Measurements from ENCODE around the gene PRLH. TPM values are rescaled to one million over a fixed set of nuclear protein-coding genes. Genes with fewer than 3 reads are reported as not detected.
A peak's percentile ranks its signal among the peaks of the same experiment; 100 is the strongest.

The PRLH gene
- total RNA-seq, 2 donors from 2014 or later: not detected

DNA sequence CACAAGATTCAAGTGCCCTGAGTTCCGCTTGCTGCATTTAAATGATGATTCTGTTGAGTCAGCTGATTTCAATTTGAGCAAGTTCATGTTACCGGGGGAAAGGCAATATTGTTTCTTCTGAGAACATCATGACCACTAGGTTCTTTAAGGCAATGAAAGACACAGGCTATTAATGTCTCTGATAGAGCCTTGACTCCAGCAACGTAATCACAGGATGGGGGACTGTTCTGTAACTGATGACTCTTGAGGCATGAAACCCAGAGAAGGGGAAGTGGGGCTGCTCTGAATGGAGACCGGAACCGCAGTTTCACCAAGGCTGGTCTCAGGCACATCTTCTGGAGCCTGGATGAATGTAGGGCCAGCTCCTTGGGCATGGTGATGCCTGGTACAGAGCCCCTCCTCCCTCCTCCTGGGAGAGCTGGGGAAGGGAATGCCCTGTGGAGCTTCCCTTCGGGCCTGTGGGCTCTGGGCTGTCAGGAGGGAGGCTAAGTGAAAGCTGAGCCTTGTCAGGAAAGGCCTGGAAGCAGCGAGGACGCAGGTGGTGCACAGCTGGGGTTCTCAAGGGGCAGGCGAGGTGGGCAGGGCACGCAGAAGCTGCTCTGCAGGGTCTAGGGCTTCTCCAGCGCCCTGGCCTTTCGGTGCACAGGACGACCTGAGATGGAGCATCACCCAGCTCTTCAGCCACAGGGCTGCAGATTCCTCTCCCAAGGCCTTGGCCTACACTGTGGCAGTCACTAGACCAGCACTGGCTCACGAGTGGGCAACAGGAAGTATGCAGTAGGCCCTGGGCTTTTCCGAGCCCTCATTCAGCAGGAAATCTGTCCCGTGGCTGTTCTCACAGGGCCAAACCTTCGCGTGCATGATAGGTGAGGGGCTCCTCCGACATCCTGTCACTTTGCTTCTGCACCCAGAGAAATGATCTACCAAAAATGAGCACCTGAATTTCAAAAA, 36.6 kb upstream of the PRLH start:
- no peak overlapping the region for H3K4me3 ChIP-seq
- no peak for ATAC-seq
- H3K27me3 ChIP-seq: no peaks in the 10 kb centered on the region
- no peaks in the 10 kb centered on the region for H3K9me3 ChIP-seq
- H3K27ac ChIP-seq: no peak overlapping the region
- H3K36me3 ChIP-seq (replicated peaks in 1 of 2; ENCODE audit: insufficient read depth in 1 of 2, low read depth in 2 of 2): no peaks in the 10 kb centered on the region
- TF ChIP-seq, protein P1, sequence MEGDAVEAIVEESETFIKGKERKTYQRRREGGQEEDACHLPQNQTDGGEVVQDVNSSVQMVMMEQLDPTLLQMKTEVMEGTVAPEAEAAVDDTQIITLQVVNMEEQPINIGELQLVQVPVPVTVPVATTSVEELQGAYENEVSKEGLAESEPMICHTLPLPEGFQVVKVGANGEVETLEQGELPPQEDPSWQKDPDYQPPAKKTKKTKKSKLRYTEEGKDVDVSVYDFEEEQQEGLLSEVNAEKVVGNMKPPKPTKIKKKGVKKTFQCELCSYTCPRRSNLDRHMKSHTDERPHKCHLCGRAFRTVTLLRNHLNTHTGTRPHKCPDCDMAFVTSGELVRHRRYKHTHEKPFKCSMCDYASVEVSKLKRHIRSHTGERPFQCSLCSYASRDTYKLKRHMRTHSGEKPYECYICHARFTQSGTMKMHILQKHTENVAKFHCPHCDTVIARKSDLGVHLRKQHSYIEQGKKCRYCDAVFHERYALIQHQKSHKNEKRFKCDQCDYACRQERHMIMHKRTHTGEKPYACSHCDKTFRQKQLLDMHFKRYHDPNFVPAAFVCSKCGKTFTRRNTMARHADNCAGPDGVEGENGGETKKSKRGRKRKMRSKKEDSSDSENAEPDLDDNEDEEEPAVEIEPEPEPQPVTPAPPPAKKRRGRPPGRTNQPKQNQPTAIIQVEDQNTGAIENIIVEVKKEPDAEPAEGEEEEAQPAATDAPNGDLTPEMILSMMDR (IDR thresholded peaks at IDR 0.05): no peak
- no peak for TF ChIP-seq POLR2A (IDR thresholded peaks at IDR 0.05)
- 84 to 86% methylated on average over 12 to 19 of the region's 19 CpGs for WGBS, 2 donors
- H3K4me1 ChIP-seq: no peaks in the 10 kb centered on the region
- DNase-seq: peak in 1 of 4 donors; percentile 20
- intact Hi-C loops (cut with DNase I): no loop called here

DNA sequence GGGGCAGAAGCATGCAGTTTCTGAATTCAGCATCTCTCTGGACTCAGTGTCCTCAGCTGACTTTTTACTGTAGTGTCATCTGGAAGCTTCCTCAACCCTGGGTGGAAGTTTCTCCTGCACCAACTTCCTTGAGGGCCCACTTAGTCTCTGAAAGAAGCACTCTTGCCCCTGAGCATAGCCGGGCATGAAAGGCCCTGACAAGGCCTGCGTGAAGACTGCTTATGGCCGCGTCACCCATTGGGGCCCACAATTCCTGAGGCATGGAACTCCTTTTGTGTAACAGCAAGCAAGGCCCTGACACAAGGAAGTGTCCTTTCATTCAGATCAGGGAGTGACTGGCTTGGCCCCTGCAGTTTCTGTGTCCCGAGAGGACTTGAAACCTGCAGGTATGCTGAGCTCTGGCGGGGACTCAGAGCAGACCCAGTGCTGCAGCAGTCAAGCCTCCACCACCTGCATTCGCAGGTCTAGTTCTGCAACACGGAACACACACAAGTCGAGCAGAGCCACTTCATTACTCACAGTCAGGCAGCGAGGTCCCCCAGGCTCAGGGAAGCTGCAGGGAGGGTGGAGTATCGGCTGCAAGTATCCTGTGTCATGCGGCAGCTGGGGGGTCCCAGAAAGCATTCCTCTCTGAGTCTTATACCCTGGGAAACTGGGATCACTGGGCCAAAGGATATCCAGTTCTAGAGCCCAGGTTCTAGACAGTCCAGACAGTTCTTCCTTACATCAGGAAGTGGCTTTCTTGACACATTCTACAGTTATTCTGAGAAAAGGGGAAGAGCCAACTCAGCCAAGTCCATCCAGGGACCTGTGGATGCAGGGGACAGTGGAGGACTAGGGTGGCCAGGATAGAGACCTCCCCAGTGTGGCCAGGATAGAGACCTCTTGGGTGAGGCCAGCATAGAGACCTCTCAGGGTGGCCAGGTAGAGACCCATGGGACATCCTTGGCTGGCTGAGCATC, 35.6 kb upstream of the PRLH start:
- ATAC-seq (no peak), DNase-seq (no peak)
- Histone ChIP-seq H3K4me1 (no peaks in the 10 kb centered on the region), H3K27ac (no peak overlapping the region), H3K9me3 (no peaks in the 10 kb centered on the region), H3K4me3 (no peak overlapping the region), H3K36me3 (replicated peaks in 1 of 2; ENCODE audit: insufficient read depth in 1 of 2, low read depth in 2 of 2) (no peaks in the 10 kb centered on the region), H3K27me3 (no peaks in the 10 kb centered on the region)
- TF ChIP-seq, protein P1 (IDR thresholded peaks at IDR 0.05): no peak
- TF ChIP-seq POLR2A (IDR thresholded peaks at IDR 0.05): no peak
- WGBS, 2 donors: 88 to 92% methylated on average over 11 to 12 of the region's 12 CpGs
- intact Hi-C loops (cut with DNase I): no loop called here

DNA sequence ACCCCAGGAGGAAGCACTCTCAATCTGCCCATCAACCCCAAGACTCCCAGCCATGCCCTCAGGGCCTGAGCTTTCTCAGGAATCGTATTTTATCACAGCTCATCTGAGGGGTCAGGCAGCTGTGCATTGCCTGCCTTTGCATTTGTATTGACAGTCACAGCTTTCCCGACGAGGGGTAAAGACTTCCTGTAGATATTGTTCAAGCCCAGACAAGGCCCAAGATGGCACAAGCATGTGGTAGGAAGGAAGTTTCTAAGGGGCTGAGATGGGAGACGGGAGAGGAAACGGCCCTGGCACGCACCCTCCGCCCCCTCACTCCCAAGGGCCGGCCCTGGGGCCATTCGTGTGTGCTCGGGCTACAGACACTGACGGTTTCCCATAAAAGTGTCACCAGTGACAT, 34.2 kb upstream of the PRLH start:
- 81 to 85% methylated on average over 11 of the region's 11 CpGs for WGBS, 2 donors
- no peak for TF ChIP-seq POLR2A (IDR thresholded peaks at IDR 0.05)
- TF ChIP-seq, protein P1 (IDR thresholded peaks at IDR 0.05): no peak
- no peaks in the 10 kb centered on the region for H3K27me3 ChIP-seq
- no peaks in the 10 kb centered on the region for H3K4me1 ChIP-seq
- ATAC-seq (no peak), DNase-seq (no peak)
- no peaks in the 10 kb centered on the region for H3K36me3 ChIP-seq (replicated peaks in 1 of 2; ENCODE audit: insufficient read depth in 1 of 2, low read depth in 2 of 2)
- intact Hi-C loops (cut with DNase I): no loop called here
- no peak overlapping the region for H3K27ac ChIP-seq
- no peak overlapping the region for H3K4me3 ChIP-seq
- H3K9me3 ChIP-seq: no peaks in the 10 kb centered on the region

DNA sequence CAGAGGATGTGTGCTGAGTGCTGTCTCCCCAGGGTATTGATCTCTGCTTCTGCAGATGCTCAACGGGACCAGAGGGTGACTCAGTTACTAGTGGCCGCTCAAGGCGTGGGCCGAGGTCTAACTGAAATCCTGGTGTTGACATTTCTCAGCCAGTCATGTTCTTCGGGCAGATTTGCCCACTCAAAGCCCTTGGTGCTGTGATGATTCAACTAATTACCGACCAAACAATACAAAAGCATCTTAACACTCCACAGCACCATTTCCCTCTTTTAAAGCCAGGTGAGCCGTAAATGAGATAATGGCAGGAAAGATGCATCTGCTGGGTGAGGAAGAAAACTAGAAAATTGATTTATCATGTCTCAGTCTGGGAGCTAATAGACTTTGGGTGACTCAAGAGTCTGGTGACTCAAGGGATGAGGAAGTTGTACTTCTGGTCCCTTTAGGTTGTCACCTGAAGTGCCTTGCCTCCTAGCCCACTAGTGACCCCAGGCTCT, 32.7 kb upstream of the PRLH start:
- H3K27ac ChIP-seq: no peak overlapping the region
- H3K27me3 ChIP-seq: no peaks in the 10 kb centered on the region
- no peak overlapping the region for H3K4me3 ChIP-seq
- DNase-seq (no peak), ATAC-seq (no peak)
- TF ChIP-seq, protein P1 (IDR thresholded peaks at IDR 0.05): no peak
- TF ChIP-seq POLR2A (IDR thresholded peaks at IDR 0.05): no peak
- 82 to 88% methylated on average over 6 to 7 of the region's 7 CpGs for WGBS, 2 donors
- intact Hi-C loops (cut with DNase I): no loop called here
- no peaks in the 10 kb centered on the region for H3K9me3 ChIP-seq
- no peaks in the 10 kb centered on the region for H3K4me1 ChIP-seq
- H3K36me3 ChIP-seq (replicated peaks in 1 of 2; ENCODE audit: insufficient read depth in 1 of 2, low read depth in 2 of 2): no peaks in the 10 kb centered on the region

All from body of pancreas (tissue), 4 donors.